ENCODE results near the gene ADK.

DNA sequence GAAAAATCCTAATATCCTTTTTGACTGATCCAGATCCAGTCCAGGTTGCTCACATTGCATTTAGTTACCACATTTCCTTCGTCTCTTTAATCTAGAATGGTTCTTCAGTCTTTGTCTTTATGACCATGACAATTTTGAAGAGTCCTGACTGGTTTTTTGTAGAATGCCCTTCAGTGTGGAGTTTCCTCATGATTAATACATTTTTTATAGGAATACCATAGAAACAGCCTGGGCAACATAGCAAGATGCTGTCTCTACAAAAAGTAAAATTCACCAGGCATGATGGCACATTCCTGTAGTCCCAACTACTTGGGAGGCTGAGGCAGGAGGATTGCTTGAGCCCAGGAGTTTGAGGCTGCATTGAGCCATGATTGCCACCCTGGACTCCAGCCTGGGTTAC lies 390.4 kb downstream of the ADK start:
- no peak for TF ChIP-seq CTCF (conservative IDR thresholded peaks at IDR 0.05; ENCODE audit: low read length)
- TF ChIP-seq EZH2phosphoT487 (IDR thresholded peaks at IDR 0.05; ENCODE audit: borderline replicate concordance, low read depth, low read length) = no peak

All from OCI-LY7 (cell line).